ENCODE data around the gene DOCK3. TPM values are rescaled to one million over a fixed set of nuclear protein-coding genes. Genes with fewer than 3 reads are reported as not detected.

DOCK3 gene
- total and polyA plus RNA-seq, 2 of the 4 experiments (the other 2 are of a cell fraction), result under 0.01 to 0.12 TPM

- no peak overlapping the region for H3K23ac ChIP-seq (ENCODE audit: low read depth, low read length)
- no peak for TF ChIP-seq NFE2L2 (IDR thresholded peaks at IDR 0.05; ENCODE audit: low read depth, low read length)
- TF ChIP-seq MXI1 (IDR thresholded peaks at IDR 0.05; ENCODE audit: borderline replicate concordance, low read depth, low read length), result no peak
- TF ChIP-seq USF2 (IDR thresholded peaks at IDR 0.05; ENCODE audit: low read depth, low read length), result no peak
- TF ChIP-seq CHD1 (IDR thresholded peaks at IDR 0.05; ENCODE audit: low read depth, low read length), result no peak
- no peak for TF ChIP-seq BHLHE40 (IDR thresholded peaks at IDR 0.05; ENCODE audit: low read depth, low read length)
- TF ChIP-seq, protein P1, sequence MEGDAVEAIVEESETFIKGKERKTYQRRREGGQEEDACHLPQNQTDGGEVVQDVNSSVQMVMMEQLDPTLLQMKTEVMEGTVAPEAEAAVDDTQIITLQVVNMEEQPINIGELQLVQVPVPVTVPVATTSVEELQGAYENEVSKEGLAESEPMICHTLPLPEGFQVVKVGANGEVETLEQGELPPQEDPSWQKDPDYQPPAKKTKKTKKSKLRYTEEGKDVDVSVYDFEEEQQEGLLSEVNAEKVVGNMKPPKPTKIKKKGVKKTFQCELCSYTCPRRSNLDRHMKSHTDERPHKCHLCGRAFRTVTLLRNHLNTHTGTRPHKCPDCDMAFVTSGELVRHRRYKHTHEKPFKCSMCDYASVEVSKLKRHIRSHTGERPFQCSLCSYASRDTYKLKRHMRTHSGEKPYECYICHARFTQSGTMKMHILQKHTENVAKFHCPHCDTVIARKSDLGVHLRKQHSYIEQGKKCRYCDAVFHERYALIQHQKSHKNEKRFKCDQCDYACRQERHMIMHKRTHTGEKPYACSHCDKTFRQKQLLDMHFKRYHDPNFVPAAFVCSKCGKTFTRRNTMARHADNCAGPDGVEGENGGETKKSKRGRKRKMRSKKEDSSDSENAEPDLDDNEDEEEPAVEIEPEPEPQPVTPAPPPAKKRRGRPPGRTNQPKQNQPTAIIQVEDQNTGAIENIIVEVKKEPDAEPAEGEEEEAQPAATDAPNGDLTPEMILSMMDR (conservative IDR thresholded peaks at IDR 0.05; ENCODE audit: low read depth, low read length), result no peak
- no peak for TF ChIP-seq RFX5 (IDR thresholded peaks at IDR 0.05; ENCODE audit: low read depth, low read length)
- no peak for TF ChIP-seq CEBPB (IDR thresholded peaks at IDR 0.05; ENCODE audit: low read depth, low read length)
- TF ChIP-seq, protein P2, sequence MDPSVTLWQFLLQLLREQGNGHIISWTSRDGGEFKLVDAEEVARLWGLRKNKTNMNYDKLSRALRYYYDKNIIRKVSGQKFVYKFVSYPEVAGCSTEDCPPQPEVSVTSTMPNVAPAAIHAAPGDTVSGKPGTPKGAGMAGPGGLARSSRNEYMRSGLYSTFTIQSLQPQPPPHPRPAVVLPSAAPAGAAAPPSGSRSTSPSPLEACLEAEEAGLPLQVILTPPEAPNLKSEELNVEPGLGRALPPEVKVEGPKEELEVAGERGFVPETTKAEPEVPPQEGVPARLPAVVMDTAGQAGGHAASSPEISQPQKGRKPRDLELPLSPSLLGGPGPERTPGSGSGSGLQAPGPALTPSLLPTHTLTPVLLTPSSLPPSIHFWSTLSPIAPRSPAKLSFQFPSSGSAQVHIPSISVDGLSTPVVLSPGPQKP (IDR thresholded peaks at IDR 0.05; ENCODE audit: borderline replicate concordance, low read depth, low read length), result no peak
- no peak for TF ChIP-seq RAD21 (IDR thresholded peaks at IDR 0.05; ENCODE audit: low read length)
- TF ChIP-seq MAFK (IDR thresholded peaks at IDR 0.05; ENCODE audit: low read depth, low read length), result no peak
- TF ChIP-seq RCOR1 (IDR thresholded peaks at IDR 0.05; ENCODE audit: insufficient replicate concordance, low read length), result no peak
- H3K56ac ChIP-seq (ENCODE audit: extremely low read depth, insufficient read depth, low read length), result no peak overlapping the region
- no peak overlapping the region for H4K8ac ChIP-seq (ENCODE audit: low read depth in 2 of 2, low read length in 2 of 2)
- intact Hi-C loops (cut with micrococcal nuclease), result no loop called here
- H3K4me1 ChIP-seq (ENCODE audit: control insufficient read depth, insufficient read depth, low read length), result no peaks in the 10 kb centered on the region
- no peak overlapping the region for H2AFZ ChIP-seq (replicated peaks; ENCODE audit: low read length, poor library complexity)
- H3K9ac ChIP-seq (ENCODE audit: low read depth, low read length), result no peak overlapping the region
- no peak overlapping the region for H2BK5ac ChIP-seq (ENCODE audit: low read depth, low read length, poor library complexity, severe bottlenecking)
- no peak overlapping the region for H3K27ac ChIP-seq (ENCODE audit: insufficient read depth, low read length)
- H3K27me3 ChIP-seq (ENCODE audit: control insufficient read depth, insufficient read depth, low read length), result no peaks in the 10 kb centered on the region
- POLR2A ChIA-PET (ENCODE audit: unreplicated experiment), result no interaction called here
- H3K4me3 ChIP-seq (ENCODE audit: insufficient read depth, low read depth, low read length), result no peak overlapping the region
- dilution Hi-C loops (cut with HindIII; ENCODE audit: low sequenced_read_pairs, unreplicated experiment), result no loop called here
- DNase-seq, result no peak
- no peaks in the 10 kb centered on the region for H3K79me1 ChIP-seq (ENCODE audit: low read depth in 1 of 2, low read length in 2 of 2)
- H2AK5ac ChIP-seq (ENCODE audit: low read depth, low read length), result no peak overlapping the region
- H2AK9ac ChIP-seq (replicated peaks; ENCODE audit: low read depth, low read length, poor library complexity), result no peak overlapping the region
- CTCF ChIA-PET, result no interaction called here
- H3K18ac ChIP-seq (ENCODE audit: low read depth, low read length), result no peak overlapping the region
- H4K20me1 ChIP-seq (ENCODE audit: insufficient read depth, low read length), result no peaks in the 10 kb centered on the region
- no peak overlapping the region for H4K5ac ChIP-seq (ENCODE audit: low read depth, low read length)
- H2BK20ac ChIP-seq (ENCODE audit: low read depth, low read length), result no peak overlapping the region
- no peaks in the 10 kb centered on the region for H3K9me1 ChIP-seq (ENCODE audit: insufficient read depth, low read length)
- H3K4ac ChIP-seq (ENCODE audit: low read depth, low read length), result no peak overlapping the region
- H4K91ac ChIP-seq (ENCODE audit: insufficient read depth, low read depth, low read length), result no peak overlapping the region
- ATAC-seq (ENCODE audit: low read depth), result no peak
- WGBS, 2 experiments (ENCODE audit: extremely low coverage in 2 of 2, insufficient read length in 1 of 2), result no CpG with 5 or more reads among the region's 1 CpG
- no peaks in the 10 kb centered on the region for H3K9me3 ChIP-seq (ENCODE audit: control insufficient read depth, insufficient read depth, low read length)
- H2BK15ac ChIP-seq (ENCODE audit: low read depth, low read length), result no peak overlapping the region
- H3K4me2 ChIP-seq (ENCODE audit: low read depth, low read length), result no peak overlapping the region
- BruUV-seq (replicated peaks), result no TSS peak
- H2BK120ac ChIP-seq (ENCODE audit: low read depth, low read length), result no peak overlapping the region
- no peak overlapping the region for H3K14ac ChIP-seq (replicated peaks; ENCODE audit: low read depth, low read length)
- in situ Hi-C loops (cut with MboI; ENCODE audit: low sequenced_read_pairs), result loop anchor here (10.0 kb wide), 1 partner anchor 413 kb away; no protein-coding TSS in a partner anchor
- no peaks in the 10 kb centered on the region for H3K36me3 ChIP-seq (ENCODE audit: control insufficient read depth, insufficient read depth, low read length)
Measured at GRCh38 chr3:50961386-50961785, 286.7 kb downstream of the DOCK3 start.

Measured in IMR-90 (cell line).